Superior temporal gyrus (tissue), 1 donor: ENCODE data around the gene ZBTB16.
A peak's percentile ranks its signal among the peaks of the same experiment; 100 is the strongest.
"Not testable (repeated sequence)": the region's sequence is repeated elsewhere in the genome, so short reads cannot be mapped to it uniquely, and the experiment has no call there.

ENCODE experiments used
- DNase-seq: peaks from one replicate; pipeline ENCODE4 v3.0.0-alpha.2; 2016; ENCODE audit errors: extremely low spot score

The ZBTB16 gene

DNA sequence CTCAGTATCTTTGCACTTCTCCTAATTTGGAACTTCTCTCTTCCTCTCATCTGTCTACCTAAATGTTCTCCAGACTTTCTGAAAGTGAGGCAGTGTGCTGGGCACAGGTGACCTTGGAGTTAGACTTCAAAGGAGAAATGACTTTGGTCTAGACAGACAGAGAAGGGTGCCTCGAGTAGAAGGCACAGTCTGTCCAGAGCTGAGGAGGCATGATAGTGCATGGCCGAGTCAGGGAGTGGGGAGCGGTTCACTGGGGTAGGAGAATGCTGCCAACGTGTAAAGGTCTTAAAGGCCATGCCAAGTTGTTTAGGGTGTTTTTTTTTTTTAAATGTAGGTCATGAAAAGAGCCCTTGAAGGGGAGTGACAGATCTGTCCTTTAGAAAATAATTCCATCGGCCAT lies 17.3 kb upstream of the ZBTB16 start:
- DNase-seq: no peak

DNA sequence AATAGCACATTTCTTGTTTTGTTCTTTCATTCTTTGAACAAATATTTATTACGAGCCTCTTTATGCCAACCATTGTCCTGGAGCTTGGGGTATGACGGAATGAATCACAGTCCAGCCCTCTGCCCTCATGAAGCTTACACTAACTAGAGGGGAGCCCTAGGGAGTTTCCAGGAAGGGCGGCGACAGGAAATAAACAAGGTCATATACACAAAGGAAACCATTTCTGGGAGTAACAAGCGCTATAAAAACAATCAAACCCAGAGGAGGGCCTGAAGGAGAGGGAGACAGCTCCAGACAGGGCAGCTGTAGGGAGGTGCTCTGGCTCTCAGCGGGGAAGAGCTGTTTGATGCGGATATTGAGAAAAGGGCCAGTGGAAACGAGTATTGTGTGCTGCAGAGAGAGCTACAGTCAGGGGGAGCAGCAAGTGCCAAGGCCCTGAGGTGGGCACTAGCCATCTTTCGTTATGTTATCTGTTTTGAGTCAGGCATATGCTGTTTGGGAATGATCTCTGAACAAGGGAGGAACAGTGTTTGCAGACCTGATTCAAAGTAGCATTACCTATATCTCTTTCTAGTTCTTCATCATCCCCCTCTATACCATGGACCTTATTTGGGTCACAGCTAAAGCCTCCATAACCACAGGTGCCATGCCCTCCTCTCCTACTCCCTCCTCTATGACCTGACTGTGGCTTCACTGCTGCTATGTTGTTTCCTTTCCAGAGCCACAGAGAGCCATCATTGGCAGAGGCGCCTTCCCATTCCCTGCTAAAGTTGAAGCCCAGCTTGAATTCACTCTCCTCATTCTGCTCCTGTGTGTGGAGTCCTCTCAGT lies 15.3 kb upstream of the ZBTB16 start:
- DNase-seq: no peak

DNA sequence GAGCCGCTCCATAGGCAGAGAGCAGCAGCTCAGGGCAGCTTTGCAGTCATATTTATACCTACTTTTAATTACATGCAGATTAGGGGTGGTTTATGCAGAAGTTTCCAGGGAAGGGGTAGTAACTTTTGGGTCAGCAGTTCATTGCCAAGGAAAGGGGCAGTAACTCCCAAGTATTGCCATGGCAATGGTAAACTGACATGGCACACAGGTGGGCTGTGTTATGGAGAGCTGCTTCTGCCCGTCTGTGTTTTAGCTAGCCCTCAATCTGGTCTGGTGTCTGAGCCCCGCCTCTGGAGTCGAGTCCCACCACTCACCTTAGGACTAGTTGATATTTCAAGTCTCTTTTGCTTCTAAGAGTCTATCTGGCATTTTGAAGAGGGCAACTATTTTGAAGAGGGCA lies 12.2 kb upstream of the ZBTB16 start:
- DNase-seq: no peak

DNA sequence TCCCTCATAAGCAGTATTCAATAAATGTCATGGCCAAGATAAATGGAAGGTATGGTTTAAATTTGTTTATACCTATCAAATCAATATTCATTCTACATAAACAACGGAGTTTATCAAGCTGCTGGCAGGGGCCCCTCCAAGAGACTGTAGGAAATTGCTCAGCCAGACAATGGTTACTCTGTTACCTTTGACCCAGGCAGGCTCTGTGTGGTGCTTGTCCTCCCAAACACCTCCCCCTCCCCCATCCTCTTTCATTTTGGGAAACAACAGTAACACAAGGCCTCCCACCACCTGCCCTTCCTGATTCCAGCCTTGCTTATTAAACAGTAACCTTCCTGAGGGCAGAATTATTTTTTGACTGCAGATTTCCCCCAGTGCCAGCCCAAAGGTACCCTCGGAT lies 10.5 kb upstream of the ZBTB16 start:
- no peak for DNase-seq

DNA sequence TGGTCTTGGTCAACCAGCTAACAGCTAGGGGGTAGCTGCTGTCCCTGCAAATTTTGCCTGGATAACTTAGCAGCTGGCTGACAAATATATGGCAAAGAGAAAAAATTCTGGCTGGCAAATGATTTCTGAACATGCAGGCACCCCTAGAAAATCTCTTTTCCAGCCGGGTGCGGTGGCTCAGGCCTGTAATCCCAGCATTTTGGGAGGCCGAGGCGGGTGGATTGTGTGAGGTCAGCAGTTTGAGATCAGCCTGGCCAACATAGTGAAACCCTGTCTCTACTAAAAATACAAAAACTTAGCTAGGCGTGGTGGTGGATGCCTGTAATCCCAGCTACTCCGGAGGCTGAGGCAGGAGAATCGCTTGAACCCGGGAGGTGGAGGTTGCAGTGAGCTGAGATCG lies 9.7 kb upstream of the ZBTB16 start:
- DNase-seq: not testable (repeated sequence)

DNA sequence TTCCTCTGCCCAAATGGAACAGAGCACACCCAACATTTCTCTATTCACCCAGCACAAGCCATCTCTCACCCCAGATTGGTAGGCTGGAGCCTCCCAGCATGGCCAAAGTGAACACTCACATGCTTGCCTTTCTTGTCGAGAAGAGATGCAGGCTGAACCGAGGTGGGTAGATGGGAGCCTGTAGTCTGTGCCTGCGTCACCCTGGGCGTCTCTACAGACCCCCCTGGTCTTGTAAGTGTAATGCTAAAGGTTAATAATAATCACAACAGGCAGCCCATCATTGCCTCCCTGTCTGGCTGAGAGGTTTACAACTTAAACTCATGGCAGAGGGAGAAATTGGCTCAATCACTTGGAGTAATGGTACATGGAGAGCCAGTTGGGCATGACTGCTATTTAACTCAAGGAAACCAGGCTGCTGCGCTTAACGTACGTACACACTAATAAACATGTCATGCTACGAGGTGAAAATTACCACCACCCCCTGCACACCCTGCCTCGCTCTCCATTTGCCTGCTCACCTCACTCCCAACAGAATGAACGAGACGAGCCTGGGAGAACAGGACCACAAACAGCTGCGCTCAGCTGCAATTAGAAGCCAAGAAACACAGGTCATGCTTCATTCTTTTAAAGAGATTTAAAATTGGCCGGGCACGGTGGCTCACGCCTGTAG lies 9.1 kb upstream of the ZBTB16 start:
- DNase-seq: no peak

DNA sequence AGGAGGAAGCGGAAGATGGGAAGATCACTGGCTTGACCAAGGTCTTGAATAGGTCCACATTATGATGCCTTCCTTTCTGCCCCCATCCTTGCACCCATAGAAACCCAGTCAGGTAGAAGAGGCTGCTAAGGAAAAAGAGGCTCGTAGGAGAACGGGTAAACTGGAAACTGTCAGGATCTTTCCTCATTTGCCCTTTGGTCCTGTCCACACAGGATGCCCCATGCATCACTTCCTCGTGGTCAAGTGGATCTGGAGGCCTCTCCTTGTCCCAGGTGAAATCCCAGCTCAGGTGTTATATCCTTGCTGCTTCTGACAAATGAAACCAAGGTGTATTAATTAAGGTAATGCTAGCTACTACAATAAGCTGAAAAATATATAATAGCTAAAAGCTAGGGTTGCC lies 8.0 kb upstream of the ZBTB16 start:
- no peak for DNase-seq

DNA sequence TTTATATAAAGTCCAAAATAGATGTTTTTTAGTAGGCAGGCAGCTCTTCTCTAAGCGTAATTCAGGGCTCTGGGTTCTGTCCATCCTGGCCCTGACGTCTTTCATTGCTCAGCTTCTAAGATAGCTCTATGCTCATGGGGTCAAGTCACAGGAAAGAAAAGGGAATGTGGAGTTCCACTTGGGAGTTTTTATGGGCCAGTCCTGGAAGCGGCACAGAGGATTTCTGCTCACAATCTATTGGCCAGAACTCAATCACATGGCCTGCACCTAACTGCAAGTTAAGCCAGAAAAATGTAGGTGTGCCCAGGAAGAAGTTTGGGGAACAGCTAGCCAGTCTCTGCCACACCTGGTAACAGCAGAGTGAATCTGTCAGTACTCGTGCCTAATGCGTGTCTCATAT lies 7.4 kb upstream of the ZBTB16 start:
- no peak for DNase-seq

DNA sequence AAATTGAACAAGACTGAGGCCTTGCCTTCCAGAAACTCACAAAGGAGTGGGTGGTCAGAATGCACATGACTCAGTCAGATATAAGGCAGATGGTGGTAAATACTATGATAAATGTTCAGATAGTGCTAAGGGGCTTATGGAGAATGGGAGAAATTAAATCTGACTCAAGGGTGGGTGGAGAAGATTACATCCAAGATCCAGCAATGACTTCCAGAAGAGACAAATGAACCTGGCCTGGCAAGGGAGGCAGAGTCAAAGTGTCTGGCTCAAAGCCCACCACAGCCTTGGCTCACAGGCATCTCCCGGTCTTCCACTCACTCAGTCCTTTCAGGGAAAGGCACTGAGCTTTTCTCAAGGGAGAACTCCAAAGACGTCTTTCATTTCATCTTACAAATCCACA lies 6.1 kb upstream of the ZBTB16 start:
- no peak for DNase-seq

DNA sequence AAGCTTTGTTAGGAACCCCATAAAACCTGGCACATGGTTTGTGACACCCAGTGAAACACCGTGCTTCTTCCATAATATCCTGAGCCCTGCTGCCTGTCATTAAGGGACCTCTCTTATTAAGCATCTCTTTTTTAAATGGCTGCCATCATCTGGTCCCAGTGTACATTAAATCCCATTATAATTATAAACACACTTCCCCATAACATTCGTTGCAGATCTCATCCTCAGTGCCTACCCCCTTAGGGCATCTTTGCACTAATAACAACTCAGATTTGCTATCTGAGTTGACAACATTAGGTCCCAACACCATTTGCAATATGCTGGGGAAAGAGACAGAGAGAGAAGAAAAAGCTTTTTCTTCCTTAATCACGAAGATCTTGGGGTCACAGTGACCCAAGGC lies 4.7 kb upstream of the ZBTB16 start:
- no peak for DNase-seq

DNA sequence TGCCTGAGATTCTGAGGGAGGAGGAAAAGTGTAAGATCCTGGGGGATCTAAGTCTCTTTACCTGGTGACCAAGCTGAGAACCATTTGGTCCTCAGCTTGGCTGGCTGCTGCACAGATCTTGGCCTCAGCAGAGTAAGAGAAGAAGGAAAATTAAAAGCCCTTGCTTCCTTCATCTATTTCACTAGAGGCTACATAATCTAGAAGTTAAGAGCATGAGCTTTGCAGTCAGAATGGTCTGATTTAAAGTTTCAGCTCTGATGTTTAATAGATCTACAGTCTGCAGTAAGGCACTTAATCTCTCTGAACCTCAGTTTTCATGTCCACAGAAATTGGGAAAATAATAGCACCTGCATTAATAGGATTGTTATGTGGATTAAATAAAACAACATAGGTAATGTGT lies 3.1 kb upstream of the ZBTB16 start:
- DNase-seq: no peak

DNA sequence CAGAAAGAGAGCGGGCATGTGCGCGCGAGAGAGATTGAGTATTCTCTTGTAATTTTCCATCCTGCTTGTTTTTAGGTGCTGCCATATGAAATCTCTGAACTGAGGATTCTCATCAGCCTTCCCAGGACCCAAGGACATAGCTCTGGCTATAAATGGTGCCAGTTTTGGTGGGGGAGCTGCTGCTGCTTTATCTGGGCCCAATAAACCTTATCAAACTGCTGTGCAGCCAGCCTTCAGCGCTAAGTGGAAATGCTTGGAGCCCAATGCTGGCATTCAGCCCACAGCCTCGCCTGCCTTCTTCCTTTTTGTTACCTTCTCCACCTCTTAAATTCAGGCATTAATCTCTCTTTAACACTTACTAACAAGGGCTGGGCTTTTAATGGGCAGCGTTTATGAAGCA lies 2.4 kb upstream of the ZBTB16 start:
- no peak for DNase-seq

DNA sequence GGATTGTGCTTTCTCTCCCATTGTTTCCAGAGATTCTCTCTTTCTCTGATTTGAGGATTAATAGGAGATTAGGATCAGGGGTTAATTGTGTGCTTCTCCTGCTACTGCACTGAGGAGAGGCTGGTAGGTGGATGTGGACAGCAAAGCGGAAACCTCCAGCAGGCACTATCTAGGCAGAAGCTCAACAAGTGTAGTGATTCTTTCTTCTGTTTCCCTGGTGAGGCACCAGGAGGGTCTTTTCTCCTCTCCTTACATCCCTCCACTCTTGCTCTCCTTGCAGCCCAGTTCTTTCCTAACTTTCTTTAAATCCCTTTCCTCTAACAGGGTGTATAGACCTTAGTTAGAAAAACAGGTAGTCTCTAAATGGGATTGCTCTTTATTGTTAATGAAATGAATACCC lies 1.9 kb upstream of the ZBTB16 start:
- DNase-seq: peak; percentile 14

DNA sequence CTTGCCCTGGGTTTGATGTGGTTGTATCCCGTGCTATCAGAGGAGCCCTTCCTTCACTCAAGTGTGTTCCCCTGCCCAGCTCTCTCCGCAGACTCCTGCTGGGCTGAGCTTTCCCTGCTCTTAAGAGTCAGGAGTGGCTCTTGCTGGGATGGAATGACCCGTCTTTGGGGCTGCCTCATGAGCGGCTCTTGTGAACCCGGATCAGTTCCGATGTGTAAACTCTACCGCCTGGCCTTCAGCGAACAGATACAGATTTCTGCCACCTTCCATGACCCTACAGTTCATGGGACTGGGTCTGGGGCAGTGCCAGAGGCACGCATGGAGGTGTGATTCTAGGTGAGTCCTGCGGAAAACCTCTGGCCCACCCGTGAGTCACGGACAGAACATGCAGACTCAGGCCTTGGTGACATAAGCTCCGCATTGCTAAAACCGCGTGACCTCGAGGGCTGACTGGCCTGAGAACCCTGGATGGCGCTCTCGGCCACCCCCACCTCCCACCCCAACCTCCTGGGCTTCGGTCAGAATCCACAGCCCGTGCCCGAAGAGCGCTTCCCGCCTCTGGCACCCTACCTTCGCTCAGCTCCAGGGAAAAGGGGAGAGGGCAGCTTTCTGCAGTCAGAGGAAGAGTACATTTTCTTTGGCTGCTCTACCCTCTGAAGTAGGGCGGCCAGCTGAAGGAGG lies 1.3 kb upstream of the ZBTB16 start:
- no peak for DNase-seq

DNA sequence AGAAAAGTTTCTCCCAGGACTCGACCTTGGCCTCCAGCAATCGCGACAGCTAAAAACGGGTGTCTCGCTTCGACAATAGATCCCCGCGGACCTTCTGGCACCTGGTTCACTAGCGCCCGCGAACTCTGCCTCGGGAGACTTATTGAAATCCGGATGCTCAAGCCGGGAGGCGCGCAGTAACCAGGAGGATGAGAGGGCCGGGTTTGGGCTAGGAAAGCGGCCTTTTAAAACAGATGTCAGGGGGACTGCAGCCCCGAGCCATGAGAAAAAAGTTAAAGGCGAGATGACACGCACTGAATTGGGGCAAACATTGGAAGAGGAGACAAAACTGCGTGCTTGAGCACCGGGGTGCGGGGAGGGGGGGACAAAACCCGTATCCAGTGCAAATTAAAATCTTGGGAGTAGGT lies 637 bp upstream of the ZBTB16 start:
- no peak for DNase-seq

DNA sequence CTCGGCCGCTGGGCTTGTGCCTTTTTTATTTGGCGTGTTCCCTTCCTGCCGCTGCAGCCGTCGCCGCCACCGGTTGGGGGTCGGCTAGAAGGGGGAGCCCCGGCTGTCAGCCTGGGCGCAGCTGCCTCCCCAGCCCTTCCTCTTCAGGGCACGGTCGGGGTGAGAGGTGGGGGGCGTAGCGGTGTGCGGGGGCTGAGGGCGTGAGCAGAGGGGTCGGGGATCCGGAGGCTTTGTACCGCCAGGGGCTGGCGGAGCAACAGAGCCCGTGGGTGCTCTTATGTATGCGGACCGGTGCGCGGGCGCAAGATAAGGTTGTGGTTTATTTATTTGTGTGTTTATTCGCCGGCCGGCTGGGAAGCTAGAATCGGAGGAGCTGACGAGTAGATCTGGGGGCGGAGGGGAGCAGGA lies 477 bp downstream of the ZBTB16 start:
- no peak for DNase-seq

DNA sequence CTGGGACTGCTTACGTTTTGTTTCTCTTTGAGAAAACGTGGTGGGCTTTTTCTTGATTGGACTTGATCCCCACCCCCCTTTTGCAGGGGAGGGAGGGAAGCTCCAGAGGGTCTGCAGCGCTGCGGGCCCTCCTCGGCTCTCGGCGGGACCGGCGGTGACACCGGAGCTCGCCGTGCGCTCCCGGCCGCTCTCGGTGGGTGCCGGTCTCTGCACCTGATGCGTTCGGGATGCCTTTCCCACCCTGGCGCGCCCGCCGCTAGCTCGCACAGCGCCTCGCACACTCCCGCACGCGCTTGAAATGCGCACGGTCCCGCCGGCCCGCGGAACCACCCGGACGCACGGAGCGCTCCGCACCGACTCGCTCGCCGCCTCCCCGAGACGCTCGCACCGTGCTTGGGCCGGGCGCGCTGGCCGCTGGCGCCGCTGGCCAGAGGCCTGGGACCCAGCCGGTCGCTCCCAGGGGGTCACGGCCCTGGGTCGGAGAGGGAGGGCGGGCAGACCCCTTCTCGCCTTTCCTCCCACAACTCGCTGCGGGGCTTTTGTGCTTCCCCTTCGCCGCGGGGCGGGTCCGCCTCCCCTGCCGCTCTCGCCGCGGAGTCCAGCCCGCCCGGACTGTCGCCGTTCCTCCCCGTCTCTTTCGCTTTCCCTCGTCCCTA lies 1.0 kb downstream of the ZBTB16 start:
- DNase-seq: peak; percentile 49

DNA sequence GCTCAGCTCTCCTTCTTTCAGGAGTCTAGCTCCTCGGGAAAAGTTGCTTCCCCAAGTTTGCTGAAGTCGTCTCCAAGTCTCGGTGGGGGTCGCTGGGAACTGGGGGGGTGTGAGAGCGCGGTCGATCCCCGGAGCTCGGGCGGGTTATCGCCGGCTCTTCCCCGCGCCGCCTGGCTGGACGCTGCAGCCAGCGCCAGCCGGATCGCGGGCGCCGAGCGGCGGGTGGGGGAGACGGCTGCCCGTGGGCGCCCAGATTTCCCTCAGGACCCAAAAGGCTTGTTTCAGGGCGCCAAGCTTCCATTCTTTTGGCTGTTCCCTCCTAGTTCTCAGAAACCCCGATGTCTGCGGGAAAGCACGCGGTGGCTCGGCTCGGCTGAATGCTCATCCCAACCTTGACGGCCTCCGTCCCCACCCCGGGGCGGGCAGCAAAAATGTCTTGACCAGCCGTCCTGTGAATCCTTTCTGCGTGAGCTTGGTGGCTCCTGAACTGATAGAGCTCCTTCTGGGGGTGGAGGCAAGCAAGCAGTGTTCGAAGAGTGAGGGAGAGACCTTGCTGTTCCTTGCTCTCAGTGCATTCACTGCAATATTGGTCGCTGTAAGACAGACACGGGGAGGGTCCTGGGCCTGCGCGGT lies 1.7 kb downstream of the ZBTB16 start:
- DNase-seq: peak; percentile 58

DNA sequence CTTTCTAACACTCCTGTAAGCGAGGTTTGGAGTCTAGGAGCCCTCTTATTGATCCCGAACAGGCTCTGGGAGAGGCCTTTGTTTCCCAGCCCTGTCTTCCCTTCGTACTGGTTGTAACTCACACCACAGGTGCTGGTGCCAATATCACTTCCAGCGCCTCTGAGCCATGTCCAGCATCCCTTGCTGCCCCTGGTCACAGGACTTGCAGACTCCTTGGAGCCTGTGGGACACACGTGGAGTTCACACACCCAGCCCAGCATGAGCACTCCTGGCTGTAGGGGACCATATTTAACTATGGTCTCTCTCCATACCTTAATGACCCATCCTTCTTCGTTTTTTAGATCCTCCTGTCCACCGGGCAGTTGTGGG lies 2.2 kb downstream of the ZBTB16 start:
- DNase-seq: no peak

DNA sequence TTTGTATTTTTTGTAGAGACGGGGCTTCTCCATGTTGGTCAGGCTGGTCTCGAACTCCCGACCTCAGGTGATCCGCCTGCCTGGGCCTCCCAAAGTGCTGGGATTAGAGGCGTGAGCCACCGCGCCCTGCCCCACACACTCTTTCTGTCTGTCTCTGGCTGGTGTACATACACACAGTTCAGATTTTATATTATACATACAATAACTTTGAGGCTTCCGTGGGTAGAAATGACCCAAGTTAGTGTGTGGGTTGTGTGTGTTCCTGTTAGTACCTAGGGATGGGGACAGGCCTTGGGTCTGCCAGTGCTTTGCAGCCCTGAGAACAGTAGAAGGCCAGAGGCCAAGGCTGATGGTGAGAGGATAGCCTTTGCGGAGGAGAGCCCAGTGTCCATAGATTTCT lies 2.8 kb downstream of the ZBTB16 start:
- DNase-seq: no peak

DNA sequence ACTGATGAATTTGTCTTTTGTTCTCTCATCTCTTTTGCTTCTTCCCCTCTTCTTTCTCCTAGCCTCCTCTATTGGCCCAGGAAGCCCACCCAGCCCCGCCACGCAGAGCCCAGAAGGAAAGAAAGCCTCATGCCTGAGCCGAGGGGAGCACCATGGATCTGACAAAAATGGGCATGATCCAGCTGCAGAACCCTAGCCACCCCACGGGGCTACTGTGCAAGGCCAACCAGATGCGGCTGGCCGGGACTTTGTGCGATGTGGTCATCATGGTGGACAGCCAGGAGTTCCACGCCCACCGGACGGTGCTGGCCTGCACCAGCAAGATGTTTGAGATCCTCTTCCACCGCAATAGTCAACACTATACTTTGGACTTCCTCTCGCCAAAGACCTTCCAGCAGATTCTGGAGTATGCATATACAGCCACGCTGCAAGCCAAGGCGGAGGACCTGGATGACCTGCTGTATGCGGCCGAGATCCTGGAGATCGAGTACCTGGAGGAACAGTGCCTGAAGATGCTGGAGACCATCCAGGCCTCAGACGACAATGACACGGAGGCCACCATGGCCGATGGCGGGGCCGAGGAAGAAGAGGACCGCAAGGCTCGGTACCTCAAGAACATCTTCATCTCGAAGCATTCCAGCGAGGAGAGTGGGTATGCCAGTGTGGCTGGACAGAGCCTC lies 3.8 kb downstream of the ZBTB16 start:
- DNase-seq: no peak

DNA sequence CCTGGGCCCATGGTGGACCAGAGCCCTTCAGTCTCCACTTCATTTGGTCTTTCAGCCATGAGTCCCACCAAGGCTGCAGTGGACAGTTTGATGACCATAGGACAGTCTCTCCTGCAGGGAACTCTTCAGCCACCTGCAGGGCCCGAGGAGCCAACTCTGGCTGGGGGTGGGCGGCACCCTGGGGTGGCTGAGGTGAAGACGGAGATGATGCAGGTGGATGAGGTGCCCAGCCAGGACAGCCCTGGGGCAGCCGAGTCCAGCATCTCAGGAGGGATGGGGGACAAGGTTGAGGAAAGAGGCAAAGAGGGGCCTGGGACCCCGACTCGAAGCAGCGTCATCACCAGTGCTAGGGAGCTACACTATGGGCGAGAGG lies 4.3 kb downstream of the ZBTB16 start:
- DNase-seq: no peak
